RCC 7860 (cell line): ENCODE measurements around the gene IDI1.
"Not testable (repeated sequence)": the region's sequence is repeated elsewhere in the genome, so short reads cannot be mapped to it uniquely, and the experiment has no call there.

ENCODE experiments used
- DNase-seq: peaks from one replicate; pipeline ENCODE4 v3.0.0-alpha.2; 2015; ENCODE audit warnings: low spot score
- FAIRE-seq: peaks from 2 replicates; lab custom pipeline; 2012; peaks lifted over from hg19 to GRCh38; lab: Jason Lieb, UNC

IDI1 gene

GRCh38 chr10:1064964-1065247, 16.0 kb upstream of the IDI1 start:
- no peak for DNase-seq
- FAIRE-seq = no peak

DNA sequence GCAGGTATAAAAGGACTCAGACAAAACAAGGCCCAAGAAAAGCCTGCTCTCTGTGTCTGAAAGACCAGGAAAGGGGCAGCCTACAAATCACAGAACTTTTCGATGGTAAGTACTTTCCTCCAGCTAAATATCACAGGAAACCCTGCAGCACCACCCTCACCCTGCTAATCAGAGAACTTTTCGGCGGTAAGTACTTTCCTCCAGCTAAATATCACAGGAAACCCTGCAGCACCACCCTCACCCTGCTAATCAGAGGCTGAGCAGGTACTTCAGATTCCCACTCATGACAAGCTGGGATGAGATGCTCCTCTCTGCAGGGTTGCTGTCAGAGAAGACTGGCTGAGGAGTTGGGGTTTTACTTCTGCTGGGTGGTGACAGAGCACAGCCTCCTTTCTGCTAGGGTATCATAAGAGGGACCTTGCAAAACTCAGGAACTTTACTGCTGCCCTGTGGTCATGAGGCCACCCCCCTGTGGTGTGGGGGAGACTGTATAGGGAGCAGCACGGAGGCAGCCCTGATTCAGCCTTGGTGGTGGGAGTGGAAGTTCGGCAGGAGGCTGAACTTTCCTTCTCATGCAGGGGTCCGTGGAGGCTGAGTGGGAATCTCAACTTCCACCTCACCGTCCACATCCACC, 14.4 kb upstream of the IDI1 start:
- DNase-seq (no peak), FAIRE-seq (no peak)

DNA sequence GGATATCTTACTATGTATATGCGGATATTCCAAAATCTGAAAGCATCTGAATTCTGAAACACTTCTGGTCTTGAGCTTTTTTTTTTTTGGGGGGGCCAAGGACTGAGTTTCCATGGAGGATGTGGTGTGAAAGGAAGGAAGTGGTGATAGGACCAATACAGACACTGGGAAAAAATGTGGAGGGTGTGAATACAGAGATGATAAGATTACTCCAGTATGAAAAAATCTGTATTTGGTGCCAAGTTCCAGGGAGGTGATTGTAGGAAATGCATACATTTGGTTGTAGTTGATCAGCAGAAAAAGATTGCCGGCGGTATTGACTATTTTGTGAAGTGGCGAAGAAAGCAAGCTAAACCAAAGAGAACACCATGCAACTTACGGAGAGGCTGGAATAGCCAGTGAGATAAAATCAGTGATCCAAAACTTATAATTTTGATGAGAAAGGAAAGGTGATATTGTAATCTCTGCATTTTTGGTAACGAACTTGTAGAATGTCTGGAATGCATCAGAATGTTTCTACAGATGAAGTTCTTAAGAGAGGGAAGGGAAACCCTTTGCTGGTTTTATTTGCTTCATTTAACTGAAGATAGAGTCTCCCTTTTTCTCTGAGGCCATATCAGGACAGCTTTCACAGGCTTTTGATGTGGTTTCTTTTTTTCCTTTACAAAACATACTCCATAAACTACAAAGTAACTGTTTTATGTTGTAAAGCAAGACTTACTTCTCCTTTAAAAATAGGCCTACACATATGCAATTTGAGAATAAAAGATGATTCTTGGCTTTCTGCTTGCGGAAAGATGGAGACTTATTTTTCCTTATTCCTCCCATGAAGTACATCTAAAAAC, 13.2 kb upstream of the IDI1 start:
- FAIRE-seq (no peak), DNase-seq (no peak)

DNA sequence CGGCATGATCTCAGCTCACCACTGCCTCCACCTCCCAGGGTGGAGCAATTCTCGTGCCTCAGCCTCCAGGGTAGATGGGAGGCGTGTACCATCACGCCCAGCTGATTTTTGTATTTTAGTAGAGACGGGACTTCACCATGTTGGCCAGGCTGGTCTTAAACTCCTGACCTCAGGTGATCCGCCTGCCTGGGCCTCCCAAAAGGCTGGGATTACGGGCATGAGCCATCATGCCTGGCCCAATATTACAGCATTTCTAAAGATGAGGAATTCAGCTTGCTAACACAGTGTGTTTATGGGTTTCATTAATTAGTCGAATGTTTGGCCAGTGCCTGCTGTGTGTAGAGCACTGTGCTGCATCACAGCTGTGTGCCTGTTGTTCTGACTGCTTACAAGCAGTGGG, 11.0 kb upstream of the IDI1 start:
- DNase-seq (no peak), FAIRE-seq (no peak)

GRCh38 chr10:1058017-1058416, 9.1 kb upstream of the IDI1 start:
- DNase-seq (no peak), FAIRE-seq (no peak)

DNA sequence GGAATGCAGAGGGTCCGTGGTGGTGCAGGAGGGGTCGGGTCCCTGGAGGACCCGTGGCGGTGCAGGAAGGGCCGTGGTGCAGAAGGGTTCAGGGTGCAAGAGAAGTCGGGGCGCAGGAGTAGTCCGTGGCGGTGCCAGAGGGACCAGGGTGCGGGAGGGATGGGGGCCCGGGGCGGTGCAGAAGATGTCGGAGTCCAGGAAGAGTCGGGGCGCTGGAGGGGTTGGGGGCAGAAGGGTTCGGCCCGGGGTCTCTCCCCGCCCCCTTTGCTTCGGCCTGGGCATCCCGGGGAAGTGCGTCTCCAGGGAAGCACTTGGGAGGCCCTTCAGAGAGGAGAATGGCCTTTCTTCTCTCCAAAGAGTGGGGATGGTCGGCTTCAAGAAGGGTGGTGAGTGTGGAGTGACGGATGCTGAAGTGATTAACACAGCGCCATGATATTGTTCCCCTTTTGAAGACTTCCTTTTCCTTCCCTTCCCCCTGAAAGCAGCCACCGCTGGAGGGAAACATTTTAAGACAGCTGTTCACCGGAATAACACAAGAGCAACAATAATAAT, 8.3 kb upstream of the IDI1 start:
- DNase-seq = no peak
- FAIRE-seq = no peak

GRCh38 chr10:1056326-1057105, 7.6 kb upstream of the IDI1 start, which contains the start of gene WDR37:
TSS of gene WDR37 (plus strand) at chr10:1056385. CDS start at chr10:1072156, 15,771 bp downstream.
- FAIRE-seq (no peak), DNase-seq (peak; percentile 65)

DNA sequence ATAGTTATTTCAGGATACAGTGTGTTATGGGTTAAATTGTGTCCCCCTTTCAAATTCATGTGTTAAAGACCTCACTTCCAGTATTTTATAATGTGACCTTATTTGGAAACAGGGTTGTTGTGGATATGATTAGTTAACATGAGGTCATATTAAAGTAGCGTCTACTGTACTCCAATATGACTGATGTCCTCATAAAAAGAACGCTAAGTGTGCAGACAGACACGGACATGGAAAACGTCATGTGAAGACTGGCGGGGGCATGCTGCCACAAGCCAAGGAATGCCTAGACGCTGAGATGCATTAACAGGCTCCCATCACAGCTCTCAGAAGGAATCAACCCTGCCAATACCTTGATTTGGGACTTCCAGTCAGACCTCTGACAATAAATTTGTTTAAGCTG, 5.8 kb upstream of the IDI1 start:
- no peak for FAIRE-seq

GRCh38 chr10:1050554-1050953, 1.6 kb upstream of the IDI1 start:
- no peak for DNase-seq
- FAIRE-seq = no peak

More for the DNA sequence above, 5.8 kb upstream of the IDI1 start:
- DNase-seq = no peak

- FAIRE-seq = no peak
- no peak for DNase-seq
Measured at GRCh38 chr10:1050145-1050544, 1.2 kb upstream of the IDI1 start.

DNA sequence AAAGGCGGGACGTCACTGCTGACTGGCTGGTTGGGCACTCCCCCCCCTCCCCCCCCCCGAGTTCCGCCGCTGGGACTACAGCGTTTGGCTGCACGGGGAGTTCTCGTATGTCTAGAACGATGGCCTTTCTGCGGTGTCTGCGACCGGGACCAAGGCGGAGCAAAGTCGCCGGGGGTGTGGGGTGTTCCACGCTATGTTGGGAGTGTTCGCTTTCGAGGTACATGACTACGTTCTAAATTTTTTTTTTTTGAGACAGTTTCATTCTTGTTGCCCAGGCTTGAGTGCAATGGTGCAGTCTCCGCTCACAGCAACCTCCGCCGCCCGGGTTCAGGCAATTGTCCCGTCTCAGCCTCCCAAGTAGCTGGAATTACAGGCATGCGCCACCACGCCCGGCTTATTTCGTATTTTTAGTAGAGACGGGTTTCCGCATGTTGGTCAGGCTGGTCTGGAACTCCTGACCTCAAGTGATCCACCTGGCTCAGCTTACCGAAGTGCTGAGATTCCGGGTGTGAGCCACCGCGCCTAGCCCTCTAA, 573 bp upstream of the IDI1 start:
- DNase-seq (no peak), FAIRE-seq (no peak)

DNA sequence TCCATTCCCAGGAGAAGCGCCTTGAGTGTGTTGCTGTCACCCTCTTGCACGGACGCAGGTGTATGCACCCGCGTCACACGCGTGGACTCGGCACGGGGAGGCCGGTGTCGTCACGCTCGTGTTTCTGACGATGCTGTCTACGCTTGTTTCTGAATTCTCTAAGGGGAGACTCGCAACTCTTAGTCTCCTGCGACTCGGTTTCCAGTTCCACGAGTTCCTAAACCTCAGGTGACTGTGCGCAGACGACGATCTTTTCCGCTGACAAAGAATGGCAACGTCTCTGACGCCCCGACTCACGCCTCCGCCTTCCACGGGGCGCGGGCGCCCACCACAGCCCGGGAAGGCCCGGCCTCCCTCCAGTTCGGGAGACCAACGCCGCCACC, 579 bp downstream of the IDI1 start:
- no peak for FAIRE-seq
- DNase-seq = no peak

- DNase-seq = no peak
- FAIRE-seq = no peak
Measured at GRCh38 chr10:1047937-1048336, 982 bp downstream of the IDI1 start.

DNA sequence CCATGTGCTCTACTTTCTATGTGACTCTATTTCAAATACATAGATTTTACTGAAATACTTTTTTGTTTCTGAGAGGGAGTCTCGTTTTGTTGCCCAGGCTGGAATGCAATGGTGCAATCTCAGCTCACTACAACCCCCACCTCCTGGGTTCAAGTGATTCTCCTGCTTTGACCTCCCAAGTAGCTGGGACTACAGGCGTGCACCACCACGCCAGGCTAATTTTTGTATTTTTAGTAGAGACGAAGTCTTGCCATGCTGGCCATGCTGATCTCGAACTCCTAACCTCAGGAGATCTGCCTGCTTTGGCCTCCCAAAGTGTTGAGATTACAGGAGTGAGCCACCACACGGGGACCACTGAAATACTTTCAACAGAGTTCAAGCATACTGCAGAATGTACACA, 3.5 kb downstream of the IDI1 start:
- no peak for DNase-seq
- no peak for FAIRE-seq

GRCh38 chr10:1044964-1045363, 4.0 kb downstream of the IDI1 start:
- DNase-seq = no peak
- FAIRE-seq = no peak

DNA sequence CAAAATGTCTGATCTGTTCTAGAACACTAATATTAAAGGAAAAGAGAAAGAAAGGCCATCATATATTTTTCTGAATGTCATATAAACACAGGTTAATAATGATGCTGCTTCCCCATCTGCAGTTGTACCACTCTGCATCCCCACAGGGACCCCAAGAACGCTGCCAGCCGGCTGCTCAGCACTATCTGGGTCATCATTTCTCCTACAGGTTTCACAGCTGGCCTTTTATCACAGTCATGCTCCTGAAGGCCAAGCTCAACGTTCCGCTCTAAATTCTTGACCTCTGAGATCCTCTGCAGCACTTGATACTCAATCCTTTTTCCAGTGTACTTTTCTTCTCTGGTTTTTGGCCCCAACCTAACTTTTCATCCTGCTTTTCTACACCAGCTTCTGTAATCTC, 4.8 kb downstream of the IDI1 start:
- DNase-seq = no peak

GRCh38 chr10:1043532-1043995, 5.4 kb downstream of the IDI1 start:
- no peak for DNase-seq
- no peak for FAIRE-seq

More for the DNA sequence above, 4.8 kb downstream of the IDI1 start:
- FAIRE-seq = no peak

DNA sequence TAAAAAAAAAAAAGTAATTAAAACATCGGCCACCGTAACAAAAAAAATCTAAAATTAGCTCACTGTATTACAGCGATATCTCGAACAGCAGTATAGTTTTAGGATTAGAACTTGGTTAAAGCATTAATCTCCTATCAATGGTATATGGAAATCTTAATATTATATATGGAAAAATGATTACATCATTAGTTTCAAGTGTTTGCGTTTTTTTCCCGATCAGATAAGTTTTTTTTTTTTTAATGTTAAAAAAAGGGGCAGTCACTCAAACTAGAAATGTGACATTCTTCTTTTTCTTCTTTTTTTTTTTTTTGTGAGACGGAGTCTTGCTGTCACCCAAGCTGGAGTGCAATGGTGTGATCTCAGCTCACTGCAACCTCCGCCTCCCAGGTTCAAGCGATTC, 7.4 kb downstream of the IDI1 start:
- FAIRE-seq (no peak), DNase-seq (no peak)

DNA sequence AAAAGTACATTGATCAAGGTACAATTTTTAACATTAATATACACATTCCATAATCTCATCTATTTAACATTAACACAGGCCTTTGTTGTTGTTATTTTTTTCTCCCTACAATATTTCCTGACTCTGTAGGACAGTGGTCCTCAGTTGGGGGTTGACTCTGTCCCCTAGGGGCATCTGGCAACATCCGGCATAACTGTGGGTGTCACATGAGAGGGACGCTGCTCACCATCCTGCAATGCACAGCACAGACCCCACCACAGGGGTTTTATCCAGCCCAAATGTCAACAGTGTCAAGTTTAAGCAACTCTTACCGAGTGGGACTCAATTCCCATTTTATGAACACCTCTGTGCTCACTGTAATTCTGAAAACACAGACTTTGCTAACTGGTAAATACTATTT, 8.8 kb downstream of the IDI1 start:
- DNase-seq (no peak), FAIRE-seq (no peak)

GRCh38 chr10:1038769-1039168, 10.2 kb downstream of the IDI1 start:
- FAIRE-seq = not testable (repeated sequence)

GRCh38 chr10:1037098-1037497, 11.8 kb downstream of the IDI1 start:
- DNase-seq (no peak), FAIRE-seq (no peak)

More at GRCh38 chr10:1038769-1039168, 10.2 kb downstream of the IDI1 start:
- not testable (repeated sequence) for DNase-seq
